Uterus (tissue), 4 donors: ENCODE results near the gene MON1B. TPM values are rescaled to one million over a fixed set of nuclear protein-coding genes. Genes with fewer than 3 reads are reported as not detected.

Experiments used
- DNase-seq, 2 donors: peaks; one replicate each; pipeline ENCODE4 v3.0.0-alpha.2; 2019 to 2020
- H3K27ac ChIP-seq, 2 donors: fragments of 200-600 bp; sonication (generic); 1 replicate in 1 of 2; 2 replicates in 1 of 2; pipeline ENCODE4 v1.5.1; 2016 to 2018
- H3K27me3 ChIP-seq, 2 donors: fragments of 200-600 bp; sonication (generic); one replicate each; pipeline ENCODE4 v1.5.1; 2018 to 2019; ENCODE audit warnings: control low read depth in 1 of 2
- H3K36me3 ChIP-seq, 2 donors: fragments of 200-600 bp; sonication (generic); one replicate each; pipeline ENCODE4 v1.5.1; 2019; ENCODE audit warnings: control low read depth in 1 of 2
- H3K4me1 ChIP-seq, 2 donors: fragments of 200-600 bp; sonication (generic); one replicate each; pipeline ENCODE4 v1.5.1; 2018 to 2019; ENCODE audit warnings: control low read depth in 1 of 2
- H3K4me3 ChIP-seq, 2 donors: fragments of 200-600 bp; sonication (generic); 1 replicate in 1 of 2; 2 replicates in 1 of 2; pipeline ENCODE4 v1.5.1; 2018 to 2019; ENCODE audit warnings: mild to moderate bottlenecking in 1 of 2
- H3K9me3 ChIP-seq, 2 donors: fragments of 200-600 bp; sonication (generic); one replicate each; pipeline ENCODE4 v1.5.1; 2019; ENCODE audit warnings: control low read depth in 1 of 2
- CTCF ChIP-seq, 4 experiments: fragments of 200-600 bp in 2 of 4; fragments of 450-650 bp in 2 of 4; sonication (generic) in 2 of 4; IDR thresholded peaks; one replicate each; pipeline ENCODE4 v1.5.1; 2016 to 2019; ENCODE audit warnings: antibody characterized with exemption in 4 of 4, mild to moderate bottlenecking in 2 of 4, moderate library complexity in 1 of 4
- POLR2A ChIP-seq, 2 donors: fragments of 450-650 bp; IDR thresholded peaks; one replicate each; pipeline ENCODE4 v1.6.1; 2016; ENCODE audit warnings: antibody characterized with exemption in 2 of 2, mild to moderate bottlenecking in 1 of 2, moderate library complexity in 1 of 2
- intact Hi-C: fragments of 100-400 bp; cut with DNase I; formaldehyde crosslinking; loops from one replicate; pipeline ENCODE4 v1.15.1; 2023; ENCODE audit warnings: low total_unique reads
- total RNA-seq, 4 donors: library from RNA; depleted of rRNA in 3 of 4; stranded (reverse); fragments of >200 nt in 3 of 4; gene quantifications; one replicate each; pipeline versions ENCODE4 v1.1.0 to v1.2.4, GENCODE V29; 2014 to 2023
- donor health status: DM: yes; HTN: yes; CAD: no.

MON1B gene
- total RNA-seq, 4 donors from 2014 or later = 1.3 to 35.8 (median 20.2) TPM

- intact Hi-C loops = no loop called here
Measured at GRCh38 chr16:77211880-77212740, 21.1 kb downstream of the MON1B start.

GRCh38 chr16:77212741-77213541 lies 22.0 kb downstream of the MON1B start:
- DNase-seq = peak; percentile 69 to 71
- intact Hi-C loops = no loop called here
- Histone ChIP-seq H3K4me1 (no peaks in the 10 kb centered on the region), H3K27ac (peak overlapping the region; percentile 57 to 87), H3K36me3 (no peaks in the 10 kb centered on the region), H3K9me3 (no peaks in the 10 kb centered on the region), H3K4me3 (peak overlapping the region; percentile 54 to 60), H3K27me3 (no peaks in the 10 kb centered on the region)
- TF ChIP-seq POLR2A (IDR thresholded peaks at IDR 0.05) = peak; percentile 17 to 41
- no peak for TF ChIP-seq CTCF (IDR thresholded peaks at IDR 0.05)

More at GRCh38 chr16:77211880-77212740, 21.1 kb downstream of the MON1B start:
- no peaks in the 10 kb centered on the region for H3K27me3 ChIP-seq
- peak in 1 of 4 experiments; percentile 28 for TF ChIP-seq CTCF (IDR thresholded peaks at IDR 0.05)
- TF ChIP-seq POLR2A (IDR thresholded peaks at IDR 0.05) = peak in 1 of 2 donors; percentile 43
- DNase-seq = peak; percentile 52 to 63
- H3K36me3 ChIP-seq = no peaks in the 10 kb centered on the region
- H3K4me3 ChIP-seq = peak overlapping the region; percentile 54 to 60
- no peaks in the 10 kb centered on the region for H3K4me1 ChIP-seq
- no peaks in the 10 kb centered on the region for H3K9me3 ChIP-seq
- peak overlapping the region; percentile 57 to 87 for H3K27ac ChIP-seq

- TF ChIP-seq CTCF (IDR thresholded peaks at IDR 0.05) (no peak), POLR2A (IDR thresholded peaks at IDR 0.05) (no peak)
- Histone ChIP-seq H3K27ac (no peak overlapping the region), H3K4me1 (no peaks in the 10 kb centered on the region), H3K9me3 (no peaks in the 10 kb centered on the region), H3K36me3 (no peaks in the 10 kb centered on the region), H3K4me3 (no peak overlapping the region), H3K27me3 (no peaks in the 10 kb centered on the region)
- intact Hi-C loops = no loop called here
- DNase-seq = peak in 1 of 2 donors; percentile 37
Measured at GRCh38 chr16:77213542-77214106, 22.6 kb downstream of the MON1B start.

GRCh38 chr16:77214411-77215138 lies 23.6 kb downstream of the MON1B start:
- Histone ChIP-seq H3K9me3 (no peaks in the 10 kb centered on the region), H3K27ac (no peak overlapping the region), H3K36me3 (no peaks in the 10 kb centered on the region), H3K4me1 (no peaks in the 10 kb centered on the region), H3K27me3 (no peaks in the 10 kb centered on the region), H3K4me3 (no peak overlapping the region)
- intact Hi-C loops = no loop called here
- DNase-seq = no peak
- TF ChIP-seq CTCF (IDR thresholded peaks at IDR 0.05) (no peak), POLR2A (IDR thresholded peaks at IDR 0.05) (no peak)
